GM03348 (cell line): ENCODE results near the gene FBXW11.

Experiments used
- DNase-seq: peaks from one replicate; pipeline ENCODE4 v3.0.0; 2012; ENCODE audit warnings: low spot score

Gene FBXW11

DNA sequence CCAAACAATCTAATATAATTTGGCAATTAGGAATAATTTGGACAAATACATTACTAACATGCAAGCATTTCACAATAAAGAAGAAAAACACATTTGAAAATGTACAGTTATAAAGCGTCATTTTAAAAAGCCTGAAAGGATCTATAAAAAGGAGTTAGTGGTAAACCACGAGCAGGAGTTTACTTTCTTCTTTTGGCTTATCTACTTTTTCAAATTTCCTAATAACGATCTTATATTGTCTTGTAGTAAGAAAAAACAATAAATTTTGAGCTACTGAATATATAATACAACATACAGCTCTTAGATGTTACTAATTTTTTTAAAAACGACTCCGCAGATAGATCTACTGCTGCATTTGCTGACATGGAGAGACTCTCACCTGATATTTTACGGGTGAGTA, 141.0 kb downstream of the FBXW11 start:
- DNase-seq: no peak

DNA sequence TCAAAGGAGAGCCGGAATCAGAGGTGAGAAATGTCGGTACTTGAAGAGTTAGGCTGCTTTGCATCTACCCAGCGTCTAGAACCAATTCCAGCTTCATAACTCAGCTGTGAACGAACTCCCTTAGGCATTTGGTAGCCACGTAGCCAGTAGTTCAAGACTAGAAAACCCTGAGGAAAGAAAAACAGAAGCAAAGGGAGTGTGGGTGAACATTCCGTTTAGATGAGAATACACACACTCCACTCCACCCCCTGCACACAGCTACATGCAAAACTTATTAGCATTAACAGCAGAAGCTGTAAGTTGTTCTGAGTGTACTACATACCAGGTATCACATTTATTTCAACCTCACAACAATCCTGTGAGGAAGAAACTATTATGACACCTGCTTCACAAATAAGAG, 142.5 kb downstream of the FBXW11 start:
- DNase-seq: peak; percentile 84

DNA sequence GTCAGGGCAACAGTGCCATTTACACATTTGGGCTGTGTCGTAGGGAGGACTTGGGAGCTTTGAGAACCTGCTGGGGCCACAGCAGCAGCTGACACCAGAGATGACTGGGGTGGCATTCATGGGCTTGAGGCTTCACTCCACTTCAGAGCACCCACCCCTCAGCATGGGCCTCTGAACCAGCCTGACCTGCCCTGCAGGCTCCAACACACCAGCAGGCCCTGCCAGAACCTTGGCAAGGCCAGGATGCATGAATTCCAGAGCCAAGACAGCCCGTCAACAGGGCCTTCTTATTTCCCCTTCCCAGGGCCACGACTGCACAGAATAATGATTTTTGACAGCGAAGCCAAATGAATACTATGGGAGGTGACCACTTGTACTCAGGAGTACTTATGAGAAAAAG, 143.8 kb downstream of the FBXW11 start:
- DNase-seq: no peak

DNA sequence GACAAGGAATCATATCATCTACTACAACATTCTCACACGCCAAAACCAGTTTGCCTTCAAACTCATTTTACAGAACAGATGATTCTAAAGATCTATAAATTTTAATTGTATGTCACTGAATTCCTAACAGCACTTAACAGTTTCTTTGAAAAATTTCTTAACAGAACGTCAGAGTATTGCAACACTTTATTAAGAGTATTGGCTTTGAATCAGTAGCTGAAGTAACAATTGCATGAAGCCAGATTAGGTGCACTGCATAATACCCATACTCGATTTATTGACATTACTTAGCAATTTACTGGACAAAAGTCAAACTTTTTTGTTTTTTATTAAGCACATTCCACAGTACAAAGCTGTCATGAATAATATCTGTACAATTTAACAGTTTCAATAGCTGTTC, 145.1 kb downstream of the FBXW11 start:
- peak; percentile 55 for DNase-seq

DNA sequence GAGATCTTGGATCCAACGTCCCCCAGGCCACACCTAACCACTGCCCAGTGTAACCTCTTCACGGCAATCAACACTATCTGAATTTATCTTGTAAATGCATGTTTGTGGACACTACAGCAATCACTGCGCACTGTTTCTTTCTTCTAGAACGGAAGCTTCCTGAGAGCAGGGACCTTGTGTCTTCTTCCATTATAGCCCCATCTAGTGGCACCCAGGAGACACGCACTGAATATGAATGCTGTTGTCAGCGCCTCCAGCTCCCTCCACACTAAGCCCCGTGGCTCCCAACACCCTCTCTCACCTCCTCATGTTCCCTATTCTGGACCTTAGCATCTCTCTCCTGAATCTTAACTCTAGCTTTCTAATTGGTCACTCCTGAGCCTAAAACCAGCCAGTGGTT, 148.1 kb downstream of the FBXW11 start:
- no peak for DNase-seq

DNA sequence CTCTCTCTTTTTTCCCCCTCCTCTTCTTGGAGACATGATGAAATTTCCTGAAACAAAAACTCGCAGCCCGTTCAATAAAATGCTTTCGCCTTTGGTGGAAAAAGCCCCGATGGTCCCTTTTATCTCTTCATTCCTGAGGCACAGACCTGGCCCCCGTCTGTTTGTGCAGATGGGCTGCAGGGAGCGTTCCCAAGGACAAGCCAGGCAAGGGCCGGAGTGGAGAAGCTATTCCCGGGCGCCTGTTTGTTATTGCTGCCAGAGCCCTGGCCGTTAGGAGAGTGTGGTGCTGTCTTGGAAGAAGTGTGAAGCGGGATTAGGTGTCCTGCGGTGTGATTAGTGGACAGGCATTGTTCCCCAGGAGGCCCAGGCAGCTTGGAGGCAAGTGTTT, 149.0 kb downstream of the FBXW11 start:
- no peak for DNase-seq

DNA sequence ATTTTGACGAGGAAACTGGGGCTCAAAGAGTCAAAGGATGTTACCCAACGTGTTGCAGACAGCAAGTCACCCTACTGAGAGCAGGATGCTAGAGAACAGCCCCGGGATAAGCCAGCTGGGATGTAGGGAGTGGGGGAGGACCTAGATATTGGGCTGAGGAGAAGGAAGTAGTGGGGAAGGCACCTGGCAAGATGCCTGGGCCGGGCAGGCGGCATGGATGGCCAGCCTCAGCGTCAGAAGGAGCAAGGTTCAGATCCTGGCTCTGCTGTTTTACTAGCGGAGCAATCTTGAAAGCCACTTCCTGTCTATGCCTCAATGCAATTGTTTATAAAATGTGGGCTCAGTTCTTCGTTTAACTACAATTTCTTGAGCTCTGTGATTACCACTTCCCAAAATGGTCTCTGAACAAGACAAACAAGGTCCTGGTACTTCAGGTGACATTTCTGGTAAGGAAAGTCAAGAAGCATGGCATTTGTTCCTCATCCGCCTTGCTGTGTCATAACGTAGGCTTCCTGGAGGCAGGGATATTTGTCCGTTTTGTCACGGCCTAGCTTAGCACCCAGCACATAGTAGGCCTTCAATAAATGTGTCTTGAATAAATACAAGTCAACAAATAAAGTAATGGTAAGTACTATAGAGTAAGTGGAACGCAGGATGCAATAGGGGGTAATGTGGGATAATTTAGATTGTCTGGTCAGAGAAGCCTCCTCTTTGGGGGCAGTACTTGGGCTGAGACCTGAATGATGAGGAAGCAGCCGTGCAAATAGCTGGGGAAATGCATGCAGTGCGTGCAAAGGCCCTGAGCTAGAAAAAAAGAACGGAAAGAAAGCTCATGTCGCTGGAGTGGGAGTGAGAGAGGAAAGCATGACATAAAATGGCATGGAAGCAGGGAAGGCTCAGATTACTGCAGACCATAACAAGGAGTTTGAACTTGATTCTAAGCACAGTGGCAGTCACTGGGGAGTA, 150.4 kb downstream of the FBXW11 start:
- DNase-seq: no peak

DNA sequence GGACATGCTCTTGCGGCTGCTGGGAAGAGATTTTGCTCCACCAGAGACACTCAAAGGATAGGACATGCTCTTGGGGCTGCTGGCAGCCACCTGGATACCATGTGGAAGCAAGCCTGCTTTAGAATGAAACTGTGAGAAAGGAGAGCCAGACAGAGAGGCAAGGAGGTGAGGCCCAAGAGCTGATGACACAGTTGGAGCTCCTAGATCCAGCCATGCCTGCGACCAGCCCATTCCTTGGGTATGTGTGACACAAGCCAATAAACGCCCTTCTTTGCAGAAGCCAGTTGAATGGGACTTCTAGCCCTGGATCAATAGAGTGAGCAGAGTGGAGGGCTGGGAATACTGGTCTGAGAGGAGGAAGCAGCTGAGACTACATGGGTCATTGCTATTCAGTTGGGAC, 151.2 kb downstream of the FBXW11 start:
- DNase-seq: no peak

DNA sequence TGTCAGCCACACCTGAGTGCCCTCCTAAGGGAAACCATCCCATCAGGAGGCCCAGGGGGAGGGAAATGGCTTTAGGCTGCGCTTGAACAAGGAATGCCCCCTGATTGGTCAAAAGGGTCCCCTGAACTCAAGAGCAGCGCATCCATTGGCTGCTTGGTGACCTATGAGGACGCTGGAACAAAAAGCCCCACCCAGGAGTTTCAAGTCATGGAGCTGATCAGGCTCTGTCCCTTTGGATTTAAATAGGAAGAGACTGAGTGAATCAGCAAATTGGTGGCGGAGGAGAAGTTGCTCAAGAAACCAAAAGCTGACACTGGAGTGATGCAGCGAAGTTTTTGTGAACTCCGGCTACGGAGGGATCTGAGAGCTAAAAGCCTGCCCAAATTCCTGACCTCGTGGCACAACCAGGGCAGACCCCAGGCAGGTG, 154.2 kb downstream of the FBXW11 start:
- DNase-seq: no peak

DNA sequence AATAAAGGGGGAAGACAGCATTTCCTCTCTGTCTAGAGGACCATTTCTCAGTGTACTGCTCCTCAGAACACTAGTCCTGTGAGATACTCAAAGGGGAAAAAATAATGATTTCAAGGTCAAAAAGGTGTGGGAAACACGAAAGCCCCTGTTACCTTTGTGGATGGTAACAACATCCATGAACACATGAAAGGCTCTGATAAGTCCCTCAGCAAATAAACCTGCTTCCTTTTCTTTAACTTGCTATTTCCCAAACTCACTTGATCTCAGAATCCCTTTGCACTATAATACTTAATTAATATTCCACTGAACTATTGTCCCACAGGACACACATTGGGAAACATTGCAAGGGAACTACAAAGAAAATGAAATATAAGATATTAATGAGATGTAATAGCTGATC, 155.2 kb downstream of the FBXW11 start:
- DNase-seq: no peak

DNA sequence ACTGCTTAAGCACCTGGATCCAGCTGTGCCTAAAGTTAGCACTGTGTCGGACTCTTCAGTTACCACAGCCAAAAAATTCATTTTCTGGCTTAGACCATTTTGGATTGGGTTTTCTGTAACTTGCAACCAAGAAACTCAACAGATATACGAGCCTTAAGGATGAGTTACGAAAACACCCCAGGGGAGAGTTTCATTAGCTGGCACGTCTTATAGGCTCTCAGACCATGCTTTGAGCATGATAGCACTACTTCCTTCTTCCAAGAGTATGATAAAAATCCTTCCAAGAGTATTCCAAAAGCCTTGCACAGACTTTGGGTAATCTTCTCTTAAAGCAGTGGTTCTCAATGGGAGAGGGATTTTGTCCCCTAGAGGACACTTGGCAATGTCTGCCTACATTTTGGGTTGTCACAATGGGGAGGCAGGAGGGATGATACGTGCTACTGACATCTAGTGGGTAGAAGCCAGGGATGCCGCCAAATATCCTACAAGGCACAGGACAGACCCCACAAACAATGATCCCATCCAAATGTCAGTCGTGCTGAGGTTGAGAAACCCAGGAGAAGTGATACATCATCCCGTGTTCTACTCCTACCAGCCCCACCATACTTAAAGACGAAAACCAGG, 156.0 kb downstream of the FBXW11 start:
- no peak for DNase-seq

DNA sequence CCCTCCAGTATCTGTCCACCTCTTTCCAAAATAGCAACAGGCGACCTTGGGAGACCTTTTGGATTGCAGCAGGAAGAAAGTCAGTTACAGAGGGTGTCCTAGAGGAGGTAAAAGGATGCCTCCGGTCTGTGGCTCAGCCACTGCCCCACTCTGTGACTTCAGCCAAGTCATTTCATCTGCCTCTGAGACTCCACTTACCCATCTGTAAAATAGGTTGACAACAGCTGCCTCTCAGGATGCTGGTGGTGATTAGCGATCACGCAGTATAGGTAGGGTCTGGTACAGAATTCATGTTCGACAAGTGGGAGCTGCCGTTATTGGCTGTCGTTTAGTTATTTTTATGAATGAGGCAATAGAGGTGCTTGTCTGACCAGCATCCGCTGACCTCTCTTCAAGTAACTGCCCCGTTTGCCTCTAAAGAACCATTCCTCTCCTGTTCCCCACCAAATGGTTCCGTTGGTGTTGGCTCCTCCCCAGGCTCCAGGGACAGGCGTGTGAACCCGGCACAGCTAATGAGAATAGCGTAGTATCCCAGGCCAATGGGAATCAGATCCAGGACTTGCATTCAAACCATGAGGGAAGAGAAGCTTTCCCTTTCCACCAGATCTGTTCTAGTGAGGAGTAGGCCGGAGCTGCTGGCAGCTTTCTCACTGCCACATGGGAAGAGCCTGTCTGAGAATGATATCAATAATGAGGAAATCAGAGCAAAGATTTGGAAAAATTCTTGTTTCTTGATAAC, 156.7 kb downstream of the FBXW11 start:
- no peak for DNase-seq

DNA sequence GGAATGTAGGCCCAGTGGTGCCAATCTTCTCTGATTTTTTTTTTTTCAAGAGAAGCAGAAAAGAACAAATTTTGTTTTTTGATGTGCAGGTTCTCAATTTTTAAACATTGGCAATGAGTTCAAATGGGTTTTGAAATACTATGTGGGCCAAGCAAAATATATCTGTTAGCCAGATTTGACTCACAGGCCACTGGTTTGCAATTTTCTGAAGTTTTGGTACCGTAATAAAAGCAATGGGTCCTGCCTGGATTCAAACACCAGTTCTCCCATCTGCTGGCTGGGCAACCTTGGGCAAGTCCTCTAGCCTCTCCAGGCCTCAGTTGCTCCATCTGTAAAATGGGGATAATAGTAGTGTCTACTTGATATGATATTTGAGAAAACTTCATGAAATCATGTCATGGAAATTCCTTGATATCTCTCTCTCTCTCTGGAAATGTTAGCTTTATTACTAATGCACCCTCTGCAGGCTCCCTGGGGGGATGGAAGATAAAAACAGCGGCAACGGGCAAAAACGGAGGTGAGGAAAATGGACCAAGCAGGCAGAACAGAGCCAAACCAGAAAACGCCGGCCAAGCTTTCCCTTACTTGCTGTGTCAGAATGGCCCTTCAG, 157.4 kb downstream of the FBXW11 start:
- DNase-seq: no peak

DNA sequence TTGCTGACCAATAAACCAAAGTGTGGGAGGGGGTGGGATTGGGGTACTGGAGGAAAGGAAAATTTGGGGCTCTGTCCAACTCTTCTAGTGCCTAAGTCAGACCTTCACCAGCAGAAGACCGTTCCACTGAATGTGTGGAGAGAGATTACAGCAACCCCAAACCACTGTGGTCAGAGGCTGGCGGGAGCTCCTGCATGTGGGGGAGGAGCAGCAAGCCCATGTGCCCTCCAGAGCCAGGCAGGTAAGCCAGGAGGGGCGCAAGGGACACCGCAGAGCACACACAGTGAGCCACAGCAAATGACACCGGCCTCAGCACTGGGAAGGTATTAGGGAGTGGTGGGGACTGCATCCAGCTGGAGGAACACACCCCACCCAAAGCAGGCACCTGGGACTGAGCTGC, 158.0 kb downstream of the FBXW11 start:
- no peak for DNase-seq

DNA sequence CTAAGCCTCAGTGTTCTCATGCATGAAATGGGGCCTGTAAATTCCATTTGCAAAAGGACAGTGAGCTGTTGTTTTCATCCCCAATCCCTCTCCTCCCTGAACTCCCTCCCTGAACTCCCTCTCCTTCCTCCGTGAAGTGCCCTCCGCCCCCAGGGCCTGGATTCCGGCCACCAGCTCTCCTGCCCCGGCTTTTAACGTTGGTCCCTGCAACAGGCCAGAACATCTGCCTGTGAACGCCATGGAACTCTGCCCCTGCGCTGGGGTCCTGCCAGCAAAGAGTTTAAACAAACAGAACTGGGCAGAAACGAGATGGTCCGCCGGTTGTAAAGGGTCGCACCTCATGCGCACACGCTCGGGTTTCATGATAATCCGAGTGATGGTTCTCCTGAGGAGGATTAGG, 158.4 kb downstream of the FBXW11 start:
- no peak for DNase-seq

DNA sequence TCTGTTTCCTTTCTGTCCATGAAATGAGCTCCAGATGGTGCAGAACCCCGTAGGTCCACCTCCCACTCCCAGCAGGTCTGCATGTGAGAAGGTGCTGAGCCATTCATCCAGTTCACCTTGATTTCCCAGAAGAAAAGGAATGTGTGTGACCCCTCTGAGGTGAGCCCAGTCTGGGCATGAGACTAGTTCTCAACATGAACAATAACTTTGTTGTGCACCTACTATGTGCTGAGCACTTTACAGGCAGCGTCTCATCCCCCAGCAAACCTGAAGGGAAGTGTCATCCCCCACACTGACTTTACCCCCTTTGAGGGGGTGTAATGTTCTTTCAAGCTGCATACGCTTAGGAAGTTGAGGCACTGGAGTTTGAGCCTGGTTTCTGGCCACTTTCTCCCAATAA, 159.4 kb downstream of the FBXW11 start:
- no peak for DNase-seq

DNA sequence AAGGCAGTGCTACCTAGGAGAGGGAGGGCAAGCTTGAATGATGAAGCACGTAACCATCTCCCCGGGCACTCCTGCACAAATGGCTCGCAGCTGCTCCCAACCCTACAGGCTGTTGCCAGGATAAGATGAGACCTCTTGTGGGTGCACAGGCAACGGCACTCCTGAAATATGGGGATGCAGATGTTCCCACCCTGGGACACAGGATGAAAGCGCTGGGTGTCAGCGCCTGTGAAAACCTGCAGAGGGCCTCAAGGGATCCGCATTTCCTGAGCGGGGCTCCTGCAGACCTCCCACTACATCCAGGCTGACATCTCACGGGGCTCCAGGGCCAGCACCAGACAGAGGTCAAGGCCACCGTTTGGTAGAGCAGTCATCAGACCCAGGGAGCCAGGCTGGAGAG, 160.1 kb downstream of the FBXW11 start:
- no peak for DNase-seq

DNA sequence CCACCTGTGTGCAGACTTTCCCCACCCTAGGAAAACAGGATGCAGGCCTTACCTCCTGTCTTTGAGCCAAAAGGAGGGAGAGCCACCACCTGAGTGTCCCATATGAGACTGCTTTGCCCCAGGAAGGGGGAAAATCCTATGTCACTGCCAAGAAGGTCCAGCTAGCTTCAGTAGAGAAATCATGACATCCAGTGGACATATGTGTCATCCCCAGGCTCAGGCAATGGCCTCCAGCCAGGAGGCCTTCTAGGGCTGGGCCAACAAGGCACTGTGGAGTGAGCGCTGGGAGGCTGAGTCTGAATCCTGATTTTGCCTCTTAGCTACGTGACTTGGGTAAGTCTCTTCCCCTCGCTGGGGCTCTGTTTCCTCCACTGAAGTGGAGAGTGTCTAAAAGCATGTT, 160.6 kb downstream of the FBXW11 start:
- DNase-seq: peak; percentile 75

DNA sequence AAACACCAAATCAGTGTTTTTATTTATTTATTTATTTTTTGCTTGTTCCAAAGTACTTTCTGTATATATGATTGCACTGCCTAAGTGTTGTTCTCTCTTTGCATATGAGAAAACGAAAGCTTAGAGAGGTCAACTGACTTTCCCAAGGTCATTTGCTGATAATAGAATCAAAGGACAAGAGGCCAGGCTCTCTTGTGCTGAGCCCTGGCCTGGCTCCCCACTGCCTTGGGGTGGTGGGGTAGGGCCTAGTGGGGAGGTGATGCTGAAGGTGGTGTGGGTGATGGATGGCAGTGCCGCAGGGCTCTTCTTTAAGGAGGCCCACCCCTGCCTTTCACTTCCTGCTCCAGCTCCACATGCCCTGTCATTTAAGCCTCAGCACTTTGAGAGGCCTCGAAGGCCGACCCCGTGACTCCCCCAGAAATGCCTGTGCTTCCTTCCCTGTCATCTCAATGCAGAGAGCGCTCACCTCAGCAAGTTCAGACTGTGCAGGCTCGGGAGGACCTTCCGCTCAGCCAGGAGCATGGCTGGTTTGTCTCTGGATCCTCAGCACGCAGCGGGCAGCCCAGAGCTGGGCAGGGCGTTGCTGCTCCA, 161.3 kb downstream of the FBXW11 start:
- DNase-seq: no peak

DNA sequence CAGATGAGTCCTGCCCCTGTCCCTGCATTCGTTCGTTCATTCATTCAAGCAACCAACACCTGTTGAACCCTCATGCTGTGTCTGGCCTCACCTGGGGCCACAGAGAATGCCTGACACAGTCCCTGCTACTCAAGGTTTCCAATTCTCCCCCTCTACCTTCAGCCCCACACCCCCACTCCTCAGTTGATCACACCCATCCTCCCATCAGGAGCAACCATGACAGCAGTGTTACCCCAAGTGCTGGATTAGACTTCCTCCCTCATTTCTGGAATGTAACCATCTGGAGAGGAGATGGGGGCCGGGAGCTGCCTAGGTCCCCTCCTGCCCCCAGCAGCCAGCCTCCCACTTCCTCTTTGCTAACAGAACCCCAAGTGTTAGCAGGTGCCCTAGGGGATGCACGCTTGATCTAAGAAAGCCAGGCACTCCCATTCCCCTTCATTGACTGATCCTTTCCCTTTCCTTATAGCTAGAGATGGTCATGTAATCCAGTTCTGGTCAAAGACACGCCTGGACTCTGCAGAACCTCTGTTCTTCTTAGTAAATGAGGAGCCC, 163.6 kb downstream of the FBXW11 start:
- DNase-seq: no peak

DNA sequence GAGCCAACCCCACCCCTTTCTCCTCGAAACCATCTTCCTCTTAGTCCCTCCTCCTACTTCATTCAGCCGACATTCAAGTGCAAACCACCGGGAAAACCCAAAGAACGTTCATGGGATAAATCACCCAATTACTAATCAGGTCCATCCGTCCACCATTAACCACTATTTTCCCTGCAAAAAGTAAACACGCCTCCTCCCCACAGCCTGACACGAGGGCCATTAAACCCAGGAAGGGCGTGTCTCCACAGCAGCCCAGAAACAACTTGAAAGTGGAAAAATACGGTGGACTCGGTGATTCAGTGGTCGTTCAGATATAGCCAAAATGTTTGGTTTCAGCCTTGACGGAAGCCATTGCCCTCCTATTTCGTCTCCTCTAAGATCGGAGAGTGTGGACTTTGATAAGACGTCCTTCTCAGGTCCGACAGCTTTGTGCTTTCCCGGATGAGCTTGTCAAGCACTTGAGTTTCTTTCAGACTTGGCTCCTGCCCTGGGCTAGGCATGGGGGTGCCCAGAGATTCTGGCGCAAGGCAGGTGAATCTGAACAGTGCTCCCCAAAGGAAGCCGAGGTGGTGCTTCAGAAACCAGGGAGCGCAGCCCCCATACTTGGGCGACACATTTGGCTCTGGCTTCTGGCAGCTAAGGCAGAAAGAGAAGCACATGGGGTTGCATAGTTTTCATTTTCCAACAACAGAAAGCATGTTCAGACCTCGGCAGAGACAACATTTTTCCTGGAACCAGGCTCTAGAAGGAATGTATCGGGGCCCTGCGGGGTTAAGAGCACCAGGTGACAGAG, 164.3 kb downstream of the FBXW11 start:
- DNase-seq: peak; percentile 56
